ENCODE measurements around the gene CFAP52.

DNA sequence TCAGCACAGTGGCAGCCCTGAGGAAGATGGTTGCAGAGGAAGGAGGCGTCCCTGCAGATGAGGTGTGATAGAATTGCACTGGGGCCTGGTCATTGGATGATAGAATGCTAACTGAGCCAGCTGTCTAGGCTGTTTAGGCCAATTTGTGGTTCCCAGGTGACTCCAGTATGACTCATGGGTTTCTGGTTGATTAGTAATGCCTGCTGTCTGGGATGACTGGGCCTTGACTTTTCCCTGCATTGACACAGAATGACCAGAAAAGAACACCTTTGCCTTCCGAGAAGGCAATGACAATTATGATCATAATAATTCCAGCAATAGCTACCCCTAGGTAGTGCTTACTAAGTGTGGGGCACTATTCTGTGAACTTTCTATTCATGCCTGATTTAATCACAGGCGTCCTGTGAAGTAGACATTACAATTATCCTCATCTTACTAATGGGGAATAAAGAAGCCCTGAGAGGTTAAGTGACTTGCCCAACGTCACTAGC, 100.4 kb downstream of the CFAP52 start:
- TF ChIP-seq, protein P1, sequence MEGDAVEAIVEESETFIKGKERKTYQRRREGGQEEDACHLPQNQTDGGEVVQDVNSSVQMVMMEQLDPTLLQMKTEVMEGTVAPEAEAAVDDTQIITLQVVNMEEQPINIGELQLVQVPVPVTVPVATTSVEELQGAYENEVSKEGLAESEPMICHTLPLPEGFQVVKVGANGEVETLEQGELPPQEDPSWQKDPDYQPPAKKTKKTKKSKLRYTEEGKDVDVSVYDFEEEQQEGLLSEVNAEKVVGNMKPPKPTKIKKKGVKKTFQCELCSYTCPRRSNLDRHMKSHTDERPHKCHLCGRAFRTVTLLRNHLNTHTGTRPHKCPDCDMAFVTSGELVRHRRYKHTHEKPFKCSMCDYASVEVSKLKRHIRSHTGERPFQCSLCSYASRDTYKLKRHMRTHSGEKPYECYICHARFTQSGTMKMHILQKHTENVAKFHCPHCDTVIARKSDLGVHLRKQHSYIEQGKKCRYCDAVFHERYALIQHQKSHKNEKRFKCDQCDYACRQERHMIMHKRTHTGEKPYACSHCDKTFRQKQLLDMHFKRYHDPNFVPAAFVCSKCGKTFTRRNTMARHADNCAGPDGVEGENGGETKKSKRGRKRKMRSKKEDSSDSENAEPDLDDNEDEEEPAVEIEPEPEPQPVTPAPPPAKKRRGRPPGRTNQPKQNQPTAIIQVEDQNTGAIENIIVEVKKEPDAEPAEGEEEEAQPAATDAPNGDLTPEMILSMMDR (IDR thresholded peaks at IDR 0.05): no peak
- no peak for TF ChIP-seq POLR2A (IDR thresholded peaks at IDR 0.05)

Measured in Peyer's patch (tissue), 4 donors.